ENCODE data around the gene C9orf78. TPM values are rescaled to one million over a fixed set of nuclear protein-coding genes. Genes with fewer than 3 reads are reported as not detected.

Gene C9orf78
- total and polyA plus RNA-seq, 9 of the 15 experiments (the other 6 are each of a cell fraction or from before 2014, with no cell fraction given): 94.6 to 266 (median 202) TPM

DNA sequence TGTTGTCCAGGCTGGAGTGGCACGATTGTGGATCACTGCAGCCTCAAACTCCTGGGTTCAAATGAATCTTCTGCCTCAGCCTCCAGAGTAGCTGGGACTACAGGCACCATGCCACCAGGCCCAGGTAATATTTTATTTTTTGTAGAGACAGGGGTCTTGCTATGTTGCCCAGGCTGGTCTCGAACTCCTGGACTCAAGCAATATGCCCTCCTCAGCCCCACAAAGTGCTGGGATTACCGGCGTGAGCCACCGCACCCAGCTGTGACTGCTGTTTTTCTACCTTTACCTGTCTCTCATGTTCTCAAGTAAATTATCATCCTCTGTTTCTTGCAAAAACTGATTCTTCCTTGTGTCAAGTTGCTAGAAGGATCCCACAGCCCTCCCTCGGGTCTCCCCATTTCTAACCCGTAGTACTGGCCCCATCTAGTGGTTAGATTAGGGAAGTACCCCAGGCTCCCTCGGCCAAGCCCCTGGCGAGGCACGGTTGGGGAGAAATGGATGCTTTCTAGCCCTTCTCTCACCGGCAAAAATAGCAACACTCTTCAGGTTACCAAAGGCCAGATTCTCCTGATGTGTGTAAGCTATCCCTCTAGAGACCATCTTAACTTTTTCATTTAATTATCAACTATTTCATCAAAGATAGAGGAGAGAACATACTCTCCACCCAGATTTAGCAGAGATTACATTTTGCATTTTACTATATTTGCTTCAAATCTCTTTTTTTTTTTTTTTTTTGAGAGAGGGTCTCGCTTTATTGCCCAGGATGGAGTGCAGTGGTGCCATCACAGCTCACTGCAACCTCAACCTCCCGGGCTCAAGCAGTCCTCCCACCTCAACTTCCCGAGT lies 51.3 kb downstream of the C9orf78 start:
- intact Hi-C loops (cut with micrococcal nuclease): loop anchor here (1.0 to 10.0 kb wide), 4 partner anchors 46 to 1487 kb away; no protein-coding TSS in a partner anchor
- peak; percentile 89 to 97 (median 96) for DNase-seq (ENCODE audit: extremely low read depth in 1 of 4, low spot score in 3 of 4)
- 19% methylated on average over 14 of the region's 14 CpGs for WGBS (ENCODE audit: insufficient coverage, low coverage, missing lambda C conversion rate)
- Histone ChIP-seq H3K9ac (ENCODE audit: insufficient read depth in 1 of 2, low read depth in 2 of 2, low read length in 2 of 2) (no peak overlapping the region), H2AFZ (ENCODE audit: low read depth, low read length) (no peak overlapping the region), H3K9me3 (replicated peaks; ENCODE audit: control insufficient read depth, insufficient read depth, low read depth, low read length) (no peaks in the 10 kb centered on the region), H3K4me1 (replicated peaks in 1 of 2; ENCODE audit: control insufficient read depth in 2 of 2, insufficient read depth in 2 of 2, low read length in 2 of 2) (peaks cover 8 to 15% of the 10 kb centered on the region in 2 experiments; a peak in 3 of 5 replicates), H4K20me1 (replicated peaks; ENCODE audit: control insufficient read depth, insufficient read depth, low read length) (no peaks in the 10 kb centered on the region), H3K4me2 (ENCODE audit: insufficient read depth, low read length) (no peak overlapping the region), H3K36me3 (ENCODE audit: control insufficient read depth, insufficient read depth, low read length) (no peaks in the 10 kb centered on the region), H3K27ac (ENCODE audit: extremely low read depth, low read depth, low read length) (no peak overlapping the region), H3K27me3 (ENCODE audit: control insufficient read depth in 2 of 2, insufficient read depth in 2 of 2, low read length in 2 of 2) (no peaks in the 10 kb centered on the region; a peak in 1 of 5 replicates), H3K9me1 (ENCODE audit: control insufficient read depth, insufficient read depth, low read length) (no peaks in the 10 kb centered on the region), H3K79me2 (ENCODE audit: control insufficient read depth, insufficient read depth, low read length) (no peaks in the 10 kb centered on the region), H3K4me3 (no peak overlapping the region)
- in situ Hi-C loops (cut with MboI): loop anchor here (5.0 to 25.0 kb wide), 4 partner anchors 46 to 1496 kb away; partner anchors contain the start of genes ASB6, GOLGA2 and SWI5
- ChIA-PET POLR2A (interaction anchor here (0.6 kb wide), 1 partner anchor 12 kb away, joined by 3 read pairs; no protein-coding TSS in a partner anchor), CTCF (ENCODE audit: low intra/inter-chr PET ratio) (interaction anchor here (0.5 to 4.9 kb wide), 13 partner anchors 11 to 1603 kb away, joined by 3 to 112 read pairs (median 5); partner anchors contain the start of gene ASB6)
- peak; percentile 97 for ATAC-seq
- peak; percentile 91 for FAIRE-seq
- BruUV-seq (replicated peaks): no TSS peak
- TF ChIP-seq CTBP1 (IDR thresholded peaks at IDR 0.05; ENCODE audit: borderline replicate concordance) (peak; percentile 31; the same call in 1 of the 2 replicates), BHLHE40 (IDR thresholded peaks at IDR 0.05; ENCODE audit: low read length) (peak; percentile 13; the same call in 1 of the 2 replicates), KLF16 (IDR thresholded peaks at IDR 0.05) (peak; percentile 67), YBX1 (IDR thresholded peaks at IDR 0.05) (no peak), CC2D1A (IDR thresholded peaks at IDR 0.05) (peak; percentile 93), ZNF431 (CRISPR knock-in tag; IDR thresholded peaks at IDR 0.05) (0 out of 2 replicates have a peak, but pooled peaks have one; percentile 48), SMARCA5 (IDR thresholded peaks at IDR 0.05) (peak; percentile 15; the same call in 1 of the 2 replicates), RBM25 (IDR thresholded peaks at IDR 0.05; ENCODE audit: low read depth, low read length, severe bottlenecking) (peak; percentile 51), RAD21 (CRISPR knock-in tag; conservative IDR thresholded peaks at IDR 0.05 in 1 of 2, IDR thresholded peaks at IDR 0.05 in 1 of 2) (peak; percentile 100), ARID2 (IDR thresholded peaks at IDR 0.05) (peak; percentile 97), ZBTB7A (IDR thresholded peaks at IDR 0.05; ENCODE audit: borderline replicate concordance, control insufficient read depth, low read depth, low read length) (0 out of 2 replicates have a peak, but pooled peaks have one; percentile 39), ZNF444 (CRISPR knock-in tag; IDR thresholded peaks at IDR 0.05) (no peak), L3MBTL2 (IDR thresholded peaks at IDR 0.05) (peak; percentile 18; the same call in 1 of the 2 replicates), NR4A1 (CRISPR knock-in tag; IDR thresholded peaks at IDR 0.05) (no peak), NR4A1 (tag; IDR thresholded peaks at IDR 0.05) (no peak)
- TF ChIP-seq, protein P1, sequence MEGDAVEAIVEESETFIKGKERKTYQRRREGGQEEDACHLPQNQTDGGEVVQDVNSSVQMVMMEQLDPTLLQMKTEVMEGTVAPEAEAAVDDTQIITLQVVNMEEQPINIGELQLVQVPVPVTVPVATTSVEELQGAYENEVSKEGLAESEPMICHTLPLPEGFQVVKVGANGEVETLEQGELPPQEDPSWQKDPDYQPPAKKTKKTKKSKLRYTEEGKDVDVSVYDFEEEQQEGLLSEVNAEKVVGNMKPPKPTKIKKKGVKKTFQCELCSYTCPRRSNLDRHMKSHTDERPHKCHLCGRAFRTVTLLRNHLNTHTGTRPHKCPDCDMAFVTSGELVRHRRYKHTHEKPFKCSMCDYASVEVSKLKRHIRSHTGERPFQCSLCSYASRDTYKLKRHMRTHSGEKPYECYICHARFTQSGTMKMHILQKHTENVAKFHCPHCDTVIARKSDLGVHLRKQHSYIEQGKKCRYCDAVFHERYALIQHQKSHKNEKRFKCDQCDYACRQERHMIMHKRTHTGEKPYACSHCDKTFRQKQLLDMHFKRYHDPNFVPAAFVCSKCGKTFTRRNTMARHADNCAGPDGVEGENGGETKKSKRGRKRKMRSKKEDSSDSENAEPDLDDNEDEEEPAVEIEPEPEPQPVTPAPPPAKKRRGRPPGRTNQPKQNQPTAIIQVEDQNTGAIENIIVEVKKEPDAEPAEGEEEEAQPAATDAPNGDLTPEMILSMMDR (IDR thresholded peaks at IDR 0.05 in 2 of 3, conservative IDR thresholded peaks at IDR 0.05 in 1 of 3; ENCODE audit: insufficient read depth in 2 of 3, low read depth in 1 of 3, low read length in 3 of 3): peak; percentile 97 to 99 (median 99)
- TF ChIP-seq, protein P2, sequence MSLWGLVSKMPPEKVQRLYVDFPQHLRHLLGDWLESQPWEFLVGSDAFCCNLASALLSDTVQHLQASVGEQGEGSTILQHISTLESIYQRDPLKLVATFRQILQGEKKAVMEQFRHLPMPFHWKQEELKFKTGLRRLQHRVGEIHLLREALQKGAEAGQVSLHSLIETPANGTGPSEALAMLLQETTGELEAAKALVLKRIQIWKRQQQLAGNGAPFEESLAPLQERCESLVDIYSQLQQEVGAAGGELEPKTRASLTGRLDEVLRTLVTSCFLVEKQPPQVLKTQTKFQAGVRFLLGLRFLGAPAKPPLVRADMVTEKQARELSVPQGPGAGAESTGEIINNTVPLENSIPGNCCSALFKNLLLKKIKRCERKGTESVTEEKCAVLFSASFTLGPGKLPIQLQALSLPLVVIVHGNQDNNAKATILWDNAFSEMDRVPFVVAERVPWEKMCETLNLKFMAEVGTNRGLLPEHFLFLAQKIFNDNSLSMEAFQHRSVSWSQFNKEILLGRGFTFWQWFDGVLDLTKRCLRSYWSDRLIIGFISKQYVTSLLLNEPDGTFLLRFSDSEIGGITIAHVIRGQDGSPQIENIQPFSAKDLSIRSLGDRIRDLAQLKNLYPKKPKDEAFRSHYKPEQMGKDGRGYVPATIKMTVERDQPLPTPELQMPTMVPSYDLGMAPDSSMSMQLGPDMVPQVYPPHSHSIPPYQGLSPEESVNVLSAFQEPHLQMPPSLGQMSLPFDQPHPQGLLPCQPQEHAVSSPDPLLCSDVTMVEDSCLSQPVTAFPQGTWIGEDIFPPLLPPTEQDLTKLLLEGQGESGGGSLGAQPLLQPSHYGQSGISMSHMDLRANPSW (CRISPR knock-in tag; IDR thresholded peaks at IDR 0.05): 0 out of 2 replicates have a peak, but pooled peaks have one; percentile 30
